Measurements from ENCODE around the gene KRT73.

GRCh38 chr12:52622349-52622748 is 4.0 kb upstream of the KRT73 start:
- TF ChIP-seq CTCF (IDR thresholded peaks at IDR 0.05) (no peak), POLR2AphosphoS5 (IDR thresholded peaks at IDR 0.05) (no peak)
